Fibroblast of upper back skin (primary cell): Measurements from ENCODE around the gene ZDHHC18.
"Not testable (repeated sequence)": the region's sequence is repeated elsewhere in the genome, so short reads cannot be mapped to it uniquely, and the experiment has no call there.

Experiments used
- DNase-seq: peaks from one replicate; pipeline ENCODE4 v3.0.0-alpha.2; 2013

The ZDHHC18 gene

DNA sequence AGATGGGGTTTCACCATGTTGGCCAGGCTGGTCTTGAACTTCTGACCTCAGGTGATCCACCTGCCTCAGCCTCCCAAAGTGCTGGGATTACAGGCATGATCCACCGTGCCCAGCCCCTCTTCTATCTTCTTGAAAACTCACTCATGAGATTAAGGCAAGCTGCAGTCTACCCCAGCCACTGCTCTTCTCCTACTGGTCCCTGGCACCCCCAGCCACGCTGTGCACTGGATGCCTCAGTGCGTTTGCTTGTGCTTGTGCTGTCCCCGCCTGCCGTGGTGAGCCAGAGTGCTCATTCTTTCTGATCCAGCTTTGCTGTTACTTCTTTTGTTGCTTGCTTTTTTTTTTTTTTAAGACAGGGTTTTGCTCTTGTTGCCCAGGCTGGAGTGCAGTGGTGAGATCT lies 11.2 kb downstream of the ZDHHC18 start:
- DNase-seq, result not testable (repeated sequence)

DNA sequence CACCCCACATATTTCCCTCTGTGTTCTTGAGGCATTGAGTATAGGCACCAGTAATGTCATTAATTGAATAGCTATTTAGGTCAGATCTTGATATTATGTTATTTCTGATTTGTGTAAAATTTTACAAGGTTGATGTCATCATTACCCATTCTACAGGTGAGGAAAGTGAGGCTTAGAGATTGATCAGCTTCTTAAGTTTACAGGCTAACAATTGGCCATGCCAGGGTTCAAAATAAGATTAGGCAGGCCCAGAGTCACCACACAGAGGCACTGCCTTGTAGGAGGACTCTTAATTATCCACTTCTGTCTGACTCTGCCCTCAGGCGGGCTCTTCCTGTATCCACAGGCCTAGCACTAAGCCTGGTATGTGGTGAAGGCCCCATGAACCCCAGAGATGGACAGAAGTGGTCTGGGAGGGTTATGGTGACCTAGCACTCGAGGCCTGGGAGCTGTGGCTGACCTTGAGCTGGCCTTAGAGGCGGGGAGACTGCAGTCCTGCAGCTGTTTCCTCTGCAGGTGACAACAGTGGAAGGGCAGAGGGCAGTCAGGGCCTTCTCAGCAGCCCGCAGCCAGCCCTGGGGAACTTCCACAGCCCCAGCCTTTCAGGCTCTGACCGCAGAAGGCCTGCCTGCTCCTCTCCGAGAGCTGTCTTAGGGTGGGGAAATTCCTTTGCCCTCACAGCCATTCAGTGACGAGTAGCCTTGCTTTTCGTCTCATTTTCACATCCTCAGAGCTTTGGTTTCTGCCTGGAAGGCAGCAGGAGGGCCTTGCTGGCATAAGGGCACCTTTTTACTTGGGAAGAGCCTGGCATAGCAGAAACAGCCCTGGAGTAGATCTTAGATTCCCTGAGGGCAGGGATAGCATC lies 12.2 kb downstream of the ZDHHC18 start:
- DNase-seq, result no peak

DNA sequence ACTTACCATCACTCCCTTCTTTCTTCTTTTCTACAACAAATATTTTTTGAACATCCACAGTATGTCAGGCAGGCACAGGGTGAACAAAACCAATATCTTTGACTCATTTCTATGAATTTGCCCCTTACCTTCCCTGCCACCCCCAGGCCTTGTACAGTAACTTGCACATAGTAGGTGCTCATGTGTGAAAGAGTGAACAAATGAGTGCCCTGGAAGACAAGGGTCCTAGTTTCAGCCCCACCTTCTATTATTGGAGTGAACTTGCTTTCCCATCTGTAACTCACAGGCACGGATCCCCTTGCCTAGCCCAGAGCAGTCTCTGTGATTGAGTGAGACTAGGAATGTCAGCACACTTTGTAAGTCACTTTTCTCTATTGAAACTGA lies 12.8 kb downstream of the ZDHHC18 start:
- DNase-seq, result no peak

DNA sequence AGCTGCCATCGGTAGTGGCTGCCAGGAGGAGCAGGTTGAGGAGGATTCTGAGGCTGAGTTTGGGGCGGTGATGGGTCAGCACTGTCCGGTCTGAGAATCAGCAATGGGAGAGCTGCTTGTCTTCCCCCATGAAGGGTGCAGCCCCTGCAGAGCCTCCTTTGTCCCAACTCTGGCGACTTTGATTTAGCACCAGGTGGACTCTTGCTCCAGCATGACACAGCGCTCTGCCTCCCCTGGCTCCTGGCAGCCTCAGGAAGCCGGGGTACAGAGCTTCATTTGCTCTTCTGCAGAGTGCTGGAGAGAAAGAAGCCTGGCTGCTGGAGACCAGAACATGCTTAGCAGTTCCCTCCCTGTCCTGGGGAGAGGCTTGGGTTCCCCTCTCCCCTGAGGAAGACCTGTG lies 13.3 kb downstream of the ZDHHC18 start:
- DNase-seq, result no peak

DNA sequence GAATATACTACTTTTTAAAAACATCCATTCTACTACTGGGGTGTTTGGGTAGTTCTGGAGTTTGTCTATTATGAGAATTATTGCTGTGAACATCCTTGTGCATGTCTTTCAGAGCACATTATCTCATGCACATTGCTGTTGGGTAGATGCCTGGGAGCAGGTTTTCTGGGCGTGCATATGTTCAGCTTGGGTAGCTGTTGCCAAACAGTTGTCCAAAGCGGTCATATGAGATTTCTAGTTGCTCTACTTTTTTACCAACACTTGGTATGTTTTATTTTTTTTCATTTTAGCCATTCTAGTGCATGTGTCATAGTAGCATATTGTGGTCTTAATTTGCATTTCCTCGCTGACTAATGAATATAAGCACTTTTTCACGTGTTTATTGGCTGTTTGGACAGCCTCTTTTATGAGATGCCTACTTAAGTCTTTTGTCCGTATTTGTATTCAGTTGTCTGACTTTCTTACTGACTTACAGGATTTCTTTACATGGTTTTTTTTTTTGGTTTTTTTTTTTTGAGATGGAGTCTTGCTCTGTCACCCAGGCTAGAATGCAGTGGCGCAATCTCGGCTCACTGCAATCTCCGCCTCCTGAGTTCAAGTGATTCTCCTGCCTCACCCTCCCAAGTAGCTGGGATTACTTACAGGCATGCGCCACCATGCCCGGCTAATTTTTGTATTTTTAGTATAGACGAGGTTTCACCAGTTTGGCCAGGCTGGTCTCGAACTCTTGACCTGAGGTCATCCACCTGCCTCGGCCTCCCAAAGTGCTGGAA lies 18.1 kb downstream of the ZDHHC18 start:
- no peak for DNase-seq

DNA sequence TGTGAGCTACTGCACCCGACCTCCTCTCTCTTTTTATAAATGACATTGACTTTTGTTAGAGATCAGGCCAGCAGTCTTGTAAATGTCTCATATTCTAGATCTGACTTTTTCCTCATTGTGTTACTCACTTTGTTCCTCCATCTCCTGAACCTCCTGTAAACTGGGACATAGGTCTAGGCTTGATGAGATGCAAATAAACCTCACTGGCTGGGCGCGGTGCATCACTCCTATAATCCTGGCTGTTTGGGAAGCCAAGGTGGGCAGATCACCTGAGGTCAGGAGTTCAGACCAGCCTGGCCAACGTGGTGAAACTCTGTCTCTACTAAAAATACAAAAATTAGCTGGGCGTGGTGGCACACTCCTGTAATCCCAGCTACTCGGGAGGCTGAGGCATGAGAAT lies 21.3 kb downstream of the ZDHHC18 start:
- not testable (repeated sequence) for DNase-seq

DNA sequence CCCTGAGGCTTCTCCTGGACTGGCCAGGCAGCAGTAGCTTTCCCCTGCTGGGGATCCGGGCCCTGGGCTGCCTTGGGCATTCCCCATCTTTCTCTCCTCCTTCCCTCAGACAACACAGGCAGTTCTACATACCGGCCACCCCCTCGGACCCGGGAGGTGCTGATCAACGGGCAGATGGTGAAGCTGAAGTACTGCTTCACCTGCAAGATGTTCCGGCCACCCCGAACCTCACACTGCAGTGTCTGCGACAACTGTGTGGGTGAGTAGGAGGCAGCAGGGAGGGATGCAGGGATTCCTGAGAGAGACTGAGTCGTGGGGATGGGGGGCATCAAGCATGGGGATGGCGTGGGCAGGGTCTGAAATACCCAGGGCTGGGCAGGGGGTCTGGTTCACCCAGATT lies 22.0 kb downstream of the ZDHHC18 start:
- DNase-seq, result no peak

DNA sequence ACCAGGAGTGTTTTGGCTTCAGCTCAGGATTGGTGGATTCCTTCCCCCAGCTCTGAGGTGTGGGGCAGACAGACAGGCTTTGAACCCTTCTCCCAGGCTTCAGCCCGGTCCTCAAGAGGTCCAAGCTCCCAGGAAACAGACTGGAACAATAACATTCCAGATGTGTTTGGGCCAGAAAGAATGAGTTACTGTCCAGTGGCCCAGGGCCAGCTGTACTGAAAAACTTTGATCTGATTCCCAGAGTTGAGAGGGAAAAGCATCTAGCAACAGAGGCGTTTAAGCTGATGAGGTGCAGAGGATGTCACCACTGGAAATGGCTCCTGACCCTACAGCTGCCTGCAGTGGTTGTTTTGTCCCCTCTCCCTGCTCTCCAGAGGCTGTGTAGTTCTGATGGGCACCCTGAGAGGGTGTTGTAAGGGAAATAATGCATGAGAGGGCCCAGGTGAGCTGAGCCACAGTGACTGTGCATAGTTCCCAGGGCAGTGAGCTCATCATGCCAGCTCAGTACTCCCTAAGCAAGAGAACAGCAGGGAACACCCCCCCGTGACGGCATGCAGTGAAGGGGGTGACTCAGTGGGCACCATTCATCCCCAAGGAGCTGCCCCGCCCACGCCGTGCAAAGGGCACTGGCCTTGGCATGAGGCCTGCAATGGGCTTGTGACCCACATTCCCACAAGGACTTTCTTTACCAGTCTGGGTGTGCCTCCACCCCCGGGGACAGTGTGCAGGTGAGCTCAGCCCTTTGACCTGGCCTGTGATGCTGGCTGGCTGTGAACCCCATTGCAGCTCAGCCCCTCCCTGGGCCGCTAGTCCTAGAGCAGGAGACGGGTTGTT lies 22.7 kb downstream of the ZDHHC18 start:
- DNase-seq, result peak; percentile 47

DNA sequence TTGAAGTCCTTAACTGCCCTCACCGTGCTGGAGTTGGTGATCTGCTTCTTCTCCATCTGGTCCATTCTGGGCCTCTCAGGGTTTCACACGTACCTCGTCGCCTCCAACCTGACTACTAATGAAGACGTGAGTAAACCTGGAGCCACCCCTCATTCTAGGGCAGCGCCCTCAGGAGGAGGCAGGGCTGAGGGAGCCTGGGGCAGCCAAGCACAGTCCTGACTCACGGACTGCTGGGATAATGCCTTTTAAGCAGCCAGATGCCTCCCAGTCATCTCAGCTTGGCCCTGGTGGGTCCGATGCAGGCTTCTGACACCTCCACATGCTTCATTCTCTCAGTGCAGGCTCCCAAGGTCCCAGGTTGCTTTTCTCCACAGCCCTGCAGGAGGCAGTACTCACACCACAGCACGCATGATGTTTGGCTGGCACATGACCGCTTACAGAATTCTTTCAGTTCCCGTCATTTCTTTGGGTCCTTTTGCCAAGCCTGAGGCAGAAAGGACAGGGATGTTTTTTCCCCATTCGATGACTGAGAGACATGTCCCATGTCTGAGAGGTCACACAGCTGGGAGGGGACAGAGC lies 24.7 kb downstream of the ZDHHC18 start:
- DNase-seq, result no peak

DNA sequence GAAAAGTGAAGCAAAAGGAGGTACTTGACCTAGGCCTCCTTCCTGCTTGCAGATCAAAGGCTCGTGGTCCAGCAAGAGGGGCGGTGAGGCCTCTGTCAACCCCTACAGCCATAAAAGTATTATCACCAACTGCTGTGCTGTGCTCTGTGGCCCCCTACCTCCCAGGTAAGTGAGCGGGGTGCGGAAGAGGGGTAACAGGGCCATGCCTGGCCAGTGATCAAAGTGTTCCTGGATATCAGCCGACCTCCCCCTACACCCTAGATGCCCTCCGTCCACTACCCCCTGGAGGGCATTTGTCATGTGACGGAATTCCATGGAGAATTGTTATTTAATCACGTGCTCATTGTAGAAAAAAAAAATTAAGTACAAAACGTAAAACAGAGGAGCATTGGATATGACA lies 26.2 kb downstream of the ZDHHC18 start:
- no peak for DNase-seq

DNA sequence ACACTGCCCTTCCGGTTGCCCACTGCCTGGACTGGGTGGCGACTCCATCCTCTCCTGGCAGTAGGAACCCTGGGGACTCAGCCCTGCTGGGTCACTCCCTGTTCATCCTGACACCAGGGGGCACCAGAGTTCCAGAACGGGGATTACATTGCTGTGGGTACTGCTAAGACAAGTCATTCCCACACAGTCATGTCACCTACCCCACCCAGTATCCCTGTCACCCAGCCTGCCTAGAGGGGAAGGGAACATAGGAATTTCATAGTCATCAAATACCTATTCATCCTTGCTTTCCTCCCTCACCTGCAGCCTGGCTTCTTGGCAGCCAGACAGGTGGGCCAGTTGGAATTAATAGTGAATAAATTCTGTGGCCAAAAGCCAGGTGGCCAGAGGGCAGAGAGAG lies 26.7 kb downstream of the ZDHHC18 start:
- peak; percentile 71 for DNase-seq

DNA sequence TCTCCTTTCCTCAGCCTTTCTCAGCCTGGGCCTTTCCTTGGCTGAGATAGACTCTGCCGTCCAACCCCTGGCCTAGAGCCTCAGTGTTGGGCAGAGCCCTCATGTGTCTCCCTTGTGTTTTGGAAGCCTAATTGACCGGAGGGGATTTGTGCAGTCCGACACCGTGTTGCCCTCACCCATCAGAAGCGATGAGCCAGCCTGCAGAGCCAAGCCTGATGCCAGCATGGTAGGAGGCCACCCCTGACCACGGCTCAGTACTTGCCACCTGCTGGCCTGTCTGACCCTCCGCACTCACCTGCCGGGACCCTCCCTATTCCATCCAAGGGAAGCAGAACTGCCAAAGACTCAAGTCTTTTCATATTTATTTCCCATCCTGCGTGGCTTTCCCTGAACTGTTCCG lies 27.1 kb downstream of the ZDHHC18 start:
- DNase-seq, result no peak

DNA sequence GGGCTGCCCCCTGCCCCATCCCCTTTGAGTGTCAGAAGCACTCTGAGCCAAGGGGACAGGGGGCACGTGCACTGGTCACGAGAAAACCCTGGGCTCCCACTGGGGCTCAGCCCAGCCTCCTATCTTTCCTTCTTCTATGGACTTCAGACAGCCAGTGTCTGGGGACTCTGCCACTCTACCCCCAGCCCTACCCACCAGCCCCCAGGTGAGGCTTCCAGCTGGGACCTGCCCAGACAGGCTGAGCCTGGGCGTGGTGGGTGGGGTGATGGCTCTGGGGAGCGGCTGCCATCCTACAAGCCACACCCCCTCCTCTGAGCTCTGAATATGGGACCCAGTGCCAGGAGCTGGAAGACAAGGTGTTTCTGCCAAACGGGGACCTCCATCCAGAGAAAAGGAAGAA lies 28.4 kb downstream of the ZDHHC18 start:
- DNase-seq, result no peak

DNA sequence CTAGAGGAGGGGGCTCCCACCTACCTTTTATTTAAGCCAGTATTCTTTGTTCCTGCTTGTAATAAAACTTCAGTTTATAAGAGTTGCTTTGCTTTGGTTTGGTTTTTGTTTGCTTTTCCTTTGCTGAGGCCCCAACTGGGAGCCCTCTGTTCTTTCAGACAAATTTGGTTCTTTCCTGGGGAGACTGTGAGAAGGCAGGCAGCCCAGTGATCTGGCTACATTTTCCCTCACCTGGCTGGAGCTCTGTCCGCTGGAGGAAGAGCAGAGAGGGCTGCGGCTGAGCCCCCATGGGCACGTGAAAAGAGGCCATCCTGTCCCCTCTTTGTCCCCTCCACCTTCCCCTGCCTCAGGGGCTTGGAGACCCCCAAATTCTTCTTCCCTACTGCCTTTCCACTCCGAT lies 29.1 kb downstream of the ZDHHC18 start:
- no peak for DNase-seq

DNA sequence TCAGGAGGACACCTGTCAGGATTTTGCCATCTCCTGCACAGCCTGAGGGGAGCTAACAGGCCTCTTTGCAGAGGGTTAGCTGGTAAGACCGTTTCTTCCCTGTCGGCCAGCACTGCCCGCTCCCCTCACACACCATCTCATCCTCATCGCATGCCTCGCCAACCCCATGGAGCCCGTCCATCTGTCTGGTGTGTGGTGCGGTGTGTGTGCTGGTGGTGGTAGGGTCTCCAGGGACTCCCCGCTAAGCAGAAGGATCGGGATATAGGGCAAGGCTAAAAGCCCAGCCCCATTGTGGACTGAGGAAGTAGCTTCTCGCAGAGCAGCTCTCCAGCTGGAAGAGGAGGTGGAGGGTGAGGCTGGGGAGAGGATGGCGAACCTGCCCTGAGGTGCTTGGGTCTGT lies 29.7 kb downstream of the ZDHHC18 start:
- no peak for DNase-seq

DNA sequence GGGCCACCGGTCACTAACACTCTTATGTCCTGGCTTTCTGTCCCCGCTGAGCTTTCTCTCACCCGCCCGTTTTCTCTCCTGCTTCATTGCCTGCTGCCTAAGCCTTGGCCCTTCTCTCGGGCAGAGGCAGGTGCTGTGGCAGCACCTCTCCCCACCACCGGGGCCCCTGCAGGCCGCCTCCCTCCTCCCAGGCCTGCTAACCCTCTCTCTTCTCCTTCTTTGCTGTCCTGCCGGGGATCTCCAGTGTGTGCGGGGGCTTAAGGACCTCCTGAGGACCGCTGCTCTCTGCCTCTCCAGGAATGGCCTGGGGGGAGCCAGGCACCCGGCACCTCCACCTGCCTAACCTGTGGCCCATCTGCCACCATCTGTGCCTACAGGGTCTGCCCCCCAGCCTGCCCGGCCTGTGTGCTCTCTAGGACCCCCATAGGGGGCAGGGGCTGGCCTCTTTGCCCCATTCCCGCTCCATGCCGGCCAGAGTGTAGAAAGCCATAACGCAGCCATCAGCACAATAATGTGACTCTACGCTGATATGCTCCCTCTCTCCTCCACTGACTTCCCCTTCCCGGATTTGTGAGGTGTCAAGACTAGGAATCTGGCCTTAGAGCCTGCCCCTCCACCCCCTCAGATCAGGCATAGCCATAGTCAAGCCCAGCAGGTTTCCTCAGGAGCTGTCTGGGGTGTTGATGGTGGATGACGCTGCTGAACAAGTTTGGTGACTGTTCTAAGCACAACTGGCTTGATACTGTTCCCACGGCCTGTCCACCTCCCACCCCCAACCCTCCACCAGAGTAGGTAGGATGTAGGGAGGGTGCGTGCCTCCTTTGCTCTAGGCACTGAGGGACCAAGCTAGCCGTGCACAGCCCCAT lies 30.3 kb downstream of the ZDHHC18 start:
- no peak for DNase-seq

DNA sequence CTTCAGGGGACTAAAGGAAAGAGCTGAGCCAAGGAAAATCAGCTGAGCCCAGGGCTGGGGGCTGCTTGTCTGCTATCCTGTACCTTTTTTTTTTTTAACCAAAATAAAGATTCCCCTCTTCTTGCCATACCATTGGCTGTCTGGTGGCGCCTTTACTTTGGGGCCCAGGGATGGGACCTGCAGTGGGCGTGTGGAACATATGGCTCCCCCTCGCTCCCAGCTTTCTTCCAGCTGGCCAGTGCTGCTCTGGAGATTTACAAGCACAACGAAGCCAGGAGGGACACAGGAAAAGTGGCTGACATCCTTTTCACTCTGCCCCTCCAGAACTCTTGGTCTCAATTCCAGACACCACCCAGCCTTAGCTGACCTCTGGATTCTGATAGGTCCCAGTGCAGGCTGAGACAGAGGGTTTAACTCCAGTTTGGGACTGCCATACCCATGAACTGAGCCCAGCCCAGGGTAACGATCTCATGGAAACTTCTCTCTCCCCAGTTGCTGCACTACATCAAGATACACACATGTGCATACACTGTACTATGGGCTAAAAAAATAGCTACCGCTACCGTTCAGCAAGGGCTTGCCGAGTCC lies 31.1 kb downstream of the ZDHHC18 start:
- DNase-seq, result no peak

DNA sequence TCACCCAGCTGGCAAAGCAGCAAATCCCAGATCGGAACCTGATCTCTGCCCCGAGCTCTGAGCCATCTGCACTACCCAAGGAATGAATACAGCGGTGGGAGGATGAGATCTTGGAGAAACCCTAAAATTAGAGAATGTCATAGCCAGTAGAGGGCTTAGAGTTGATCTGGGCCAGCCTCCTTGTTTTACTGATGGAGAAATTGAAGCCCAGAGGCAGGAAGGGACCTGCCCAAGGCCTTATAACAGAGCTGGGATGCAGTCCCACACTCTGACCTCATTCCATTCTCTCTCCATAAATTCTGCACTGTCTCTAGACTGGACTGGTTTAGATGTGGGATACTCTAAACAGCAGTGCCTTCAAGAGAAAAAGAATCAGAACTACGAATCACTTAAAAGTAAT lies 31.7 kb downstream of the ZDHHC18 start:
- DNase-seq, result no peak

DNA sequence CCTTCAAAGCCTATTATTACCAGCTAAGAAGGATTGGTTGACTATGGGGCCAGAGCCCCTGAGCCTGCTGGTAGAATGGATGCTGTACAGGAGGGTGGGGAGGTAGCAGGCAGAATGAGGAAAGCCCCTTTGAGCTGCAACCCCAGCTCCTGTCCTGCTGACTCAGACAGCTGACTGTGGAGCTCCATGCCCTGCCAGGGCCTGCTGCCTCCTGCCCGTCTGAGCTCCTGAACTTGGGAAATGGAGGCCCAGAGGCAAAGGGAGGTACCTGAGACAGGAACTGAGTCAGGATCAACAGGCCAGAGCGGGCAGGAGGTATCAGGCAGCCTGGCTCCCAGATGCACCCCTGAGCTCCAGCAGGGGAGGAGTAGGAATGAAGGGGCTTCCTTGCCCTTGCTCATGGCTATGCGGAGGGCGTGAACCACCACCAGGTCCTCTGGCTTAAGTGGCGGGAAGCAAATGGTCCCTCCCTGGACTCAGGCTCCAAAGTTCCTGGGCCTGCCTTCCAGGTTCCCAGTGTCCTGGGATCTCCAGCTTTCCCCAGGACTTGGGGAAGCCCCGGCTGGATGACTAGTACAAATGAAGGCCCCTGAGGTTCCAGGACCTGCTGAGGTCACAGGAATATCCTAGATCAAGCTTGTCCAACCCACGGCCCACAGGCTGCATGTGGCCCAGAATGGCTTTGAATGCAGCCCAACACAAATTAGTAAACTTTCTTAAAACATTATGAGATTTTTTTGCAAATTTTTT lies 32.6 kb downstream of the ZDHHC18 start:
- DNase-seq, result no peak

DNA sequence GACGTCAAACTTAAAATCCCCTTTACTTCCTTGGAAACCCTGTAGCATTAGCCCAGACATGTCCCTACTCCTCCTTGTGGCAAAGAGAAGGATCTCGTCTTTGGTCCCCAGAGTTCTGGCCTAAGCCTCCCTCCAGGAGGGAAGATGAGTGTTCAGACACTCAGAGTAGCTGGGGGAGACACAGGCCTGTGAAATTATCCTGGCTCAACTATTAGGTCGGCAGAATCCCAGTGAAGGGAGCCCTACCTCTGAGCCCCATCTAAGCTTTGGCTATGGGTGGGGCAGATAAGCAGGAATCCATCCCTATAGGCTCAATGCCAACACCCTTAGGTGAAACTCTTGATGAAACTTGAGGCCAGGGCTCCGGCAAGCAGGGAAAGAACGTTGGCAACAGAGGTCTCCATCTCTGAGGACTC lies 34.8 kb downstream of the ZDHHC18 start:
- DNase-seq, result peak; percentile 39

DNA sequence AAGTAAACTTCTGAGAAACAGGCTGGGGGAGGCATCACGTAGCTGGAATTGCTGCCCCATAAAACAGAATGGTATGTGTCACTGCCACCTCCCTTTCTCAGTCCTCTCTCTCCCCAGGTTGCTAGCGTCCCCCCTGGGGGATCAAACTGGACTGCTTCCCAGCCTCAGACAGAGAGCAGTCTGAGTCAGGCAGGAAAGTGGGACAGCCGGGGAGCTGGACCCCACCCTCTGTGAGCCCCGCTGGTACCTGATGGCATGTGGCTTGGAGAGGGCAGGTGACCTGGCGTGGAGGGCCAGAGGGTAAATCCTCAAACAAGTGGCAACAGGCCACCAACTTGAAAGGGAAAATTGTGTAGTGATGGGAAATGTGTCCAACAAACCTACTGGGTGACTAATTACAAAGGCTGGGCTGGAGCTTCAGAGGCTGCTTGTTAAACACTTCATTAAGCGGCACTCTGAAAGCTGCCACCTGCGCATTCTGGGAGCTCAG lies 35.4 kb downstream of the ZDHHC18 start:
- peak; percentile 20 for DNase-seq
